ENCODE data around the gene RPL36. TPM values are rescaled to one million over a fixed set of nuclear protein-coding genes. Genes with fewer than 3 reads are reported as not detected.

Gene RPL36
- total and polyA plus RNA-seq, 9 of the 15 experiments (the other 6 are each of a cell fraction or from before 2014, with no cell fraction given), result 350 to 3,412 (median 1,507) TPM

DNA sequence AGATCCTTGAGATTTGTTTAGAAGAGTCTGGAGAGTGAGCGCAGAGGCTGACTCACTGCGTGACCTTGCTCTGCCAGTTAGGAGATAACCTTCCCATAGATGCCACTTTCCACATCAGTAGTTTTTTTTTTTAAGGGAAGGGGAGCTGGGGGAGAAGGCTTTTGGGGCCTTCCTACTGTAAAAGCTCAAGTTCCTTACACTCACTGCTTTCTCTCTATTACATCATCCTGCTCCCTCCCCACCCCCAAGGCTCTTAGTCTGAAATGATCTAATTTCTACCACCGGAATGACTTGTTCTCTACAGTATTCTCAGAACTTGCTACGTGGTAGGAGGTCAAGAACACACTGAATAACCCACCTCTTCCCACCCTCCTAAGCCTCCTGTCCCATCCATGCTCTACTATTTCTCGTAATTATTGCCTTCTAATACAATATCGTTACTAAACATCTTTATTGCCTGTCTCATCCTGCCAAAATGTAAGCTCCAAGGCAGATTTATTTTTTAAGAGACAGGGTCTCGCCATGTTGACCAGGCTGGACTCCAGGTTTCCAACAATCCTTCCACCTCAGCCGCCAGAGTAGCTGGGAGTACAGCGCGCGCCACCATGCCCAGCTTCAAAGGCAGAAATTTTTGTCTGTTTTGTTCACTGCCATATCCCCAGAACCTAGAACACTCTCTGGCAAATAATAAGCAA lies 28.6 kb downstream of the RPL36 start (continued):
- TF ChIP-seq CXXC5 (CRISPR knock-in tag; IDR thresholded peaks at IDR 0.05), result peak; percentile 66
- no peak for TF ChIP-seq BHLHE40 (IDR thresholded peaks at IDR 0.05; ENCODE audit: low read length)
- TF ChIP-seq, protein P1, sequence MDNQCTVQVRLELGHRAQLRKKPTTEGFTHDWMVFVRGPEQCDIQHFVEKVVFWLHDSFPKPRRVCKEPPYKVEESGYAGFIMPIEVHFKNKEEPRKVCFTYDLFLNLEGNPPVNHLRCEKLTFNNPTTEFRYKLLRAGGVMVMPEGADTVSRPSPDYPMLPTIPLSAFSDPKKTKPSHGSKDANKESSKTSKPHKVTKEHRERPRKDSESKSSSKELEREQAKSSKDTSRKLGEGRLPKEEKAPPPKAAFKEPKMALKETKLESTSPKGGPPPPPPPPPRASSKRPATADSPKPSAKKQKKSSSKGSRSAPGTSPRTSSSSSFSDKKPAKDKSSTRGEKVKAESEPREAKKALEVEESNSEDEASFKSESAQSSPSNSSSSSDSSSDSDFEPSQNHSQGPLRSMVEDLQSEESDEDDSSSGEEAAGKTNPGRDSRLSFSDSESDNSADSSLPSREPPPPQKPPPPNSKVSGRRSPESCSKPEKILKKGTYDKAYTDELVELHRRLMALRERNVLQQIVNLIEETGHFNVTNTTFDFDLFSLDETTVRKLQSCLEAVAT (IDR thresholded peaks at IDR 0.05), result peak; percentile 89 to 92
- no peak; the same call in 1 of the 2 replicates for TF ChIP-seq ZNF395 (CRISPR knock-in tag; IDR thresholded peaks at IDR 0.05)
- no peak for TF ChIP-seq ZBTB7A (IDR thresholded peaks at IDR 0.05; ENCODE audit: borderline replicate concordance, control insufficient read depth, low read depth, low read length)
- peak; percentile 47; the same call in 1 of the 2 replicates for TF ChIP-seq RBFOX2 (IDR thresholded peaks at IDR 0.05; ENCODE audit: low read depth, low read length)
- peak; percentile 76 to 88 for TF ChIP-seq AFF1 (IDR thresholded peaks at IDR 0.05; ENCODE audit: low read depth in 1 of 2, partially characterized antibody in 2 of 2)
- TF ChIP-seq ZNF274 (IDR thresholded peaks at IDR 0.05; ENCODE audit: borderline replicate concordance, low read depth, low read length), result no peak
- TF ChIP-seq PRDM10 (IDR thresholded peaks at IDR 0.05; ENCODE audit: partially characterized antibody), result no peak
- no peak for TF ChIP-seq ZBED1 (IDR thresholded peaks at IDR 0.05)
- TF ChIP-seq CBX2 (IDR thresholded peaks at IDR 0.05; ENCODE audit: insufficient read depth, low read length, poor library complexity, severe bottlenecking), result no peak

Measured in K562 (cell line).